Left ventricle myocardium superior (tissue), 1 donor: ENCODE data around the gene VPS72. TPM values are rescaled to one million over a fixed set of nuclear protein-coding genes. Genes with fewer than 3 reads are reported as not detected.

Source experiments
- ATAC-seq: fragments of 200-7000 bp; cut with Tn5 transposase; one replicate; pipeline ENCODE4 v1.9.1; 2020; ENCODE audit warnings: mild to moderate bottlenecking, moderate library complexity
- DNase-seq: peaks from one replicate; pipeline ENCODE4 v3.0.0-alpha.2; 2020
- intact Hi-C: fragments of 100-400 bp; cut with micrococcal nuclease; formaldehyde crosslinking; loops from one replicate; pipeline ENCODE4 v1.11.0; 2022
- total RNA-seq: library from RNA; stranded (reverse); fragmentation: NEBNext Ultra II Directional; extraction: Animal tissue kit (Norgen Biotek cat#: 25700); gene quantifications from one replicate; pipeline ENCODE4 v1.2.1, GENCODE V29; 2021
- donor health status: DM: no; HTN: yes; CAD: no; lungs with severe emphysema.

Gene VPS72
- total RNA-seq, 1 donor from 2014 or later, result 40.5 TPM

- no peak for DNase-seq
- intact Hi-C loops, result no loop called here
- ATAC-seq, result no peak
These were observed 61.2 kb downstream of the VPS72 start for GRCh38 chr1:151128800-151129199.

Other genes starting within 250 kb of the VPS72 start
- gene CERS2, start 215.4 kb downstream of the VPS72 start, total RNA-seq, result 83.2 TPM
- gene ANXA9, start 207.9 kb downstream of the VPS72 start, total RNA-seq, result 0.27 TPM
- 40.6 TPM for gene MINDY1, start 183.3 kb downstream of the VPS72 start, total RNA-seq
- gene PRUNE1, start 181.7 kb downstream of the VPS72 start, total RNA-seq, result 43.6 TPM
- 0.32 TPM for gene BNIPL, start 153.6 kb downstream of the VPS72 start, total RNA-seq
- 7.3 TPM for gene C1orf56, start 142.4 kb downstream of the VPS72 start, total RNA-seq
- 27.2 TPM for gene CDC42SE1, start 130.6 kb downstream of the VPS72 start, total RNA-seq
- gene MLLT11, start 129.8 kb downstream of the VPS72 start, total RNA-seq, result 1.8 TPM
- gene GABPB2, start 119.4 kb downstream of the VPS72 start, total RNA-seq, result 9.8 TPM
- 55.1 TPM for gene SEMA6C, start 43.6 kb downstream of the VPS72 start, total RNA-seq
- 1.4 TPM for gene TNFAIP8L2, start 33.5 kb downstream of the VPS72 start, total RNA-seq
- 13.0 TPM for gene LYSMD1, start 24.3 kb downstream of the VPS72 start, total RNA-seq
- 19.1 TPM for gene SCNM1, start 24.1 kb downstream of the VPS72 start, total RNA-seq
- 0.62 TPM for gene TMOD4, start 14.2 kb downstream of the VPS72 start, total RNA-seq
- 41.2 TPM for gene PIP5K1A, start 8.4 kb upstream of the VPS72 start, total RNA-seq
- gene PSMD4, start 64.5 kb upstream of the VPS72 start, total RNA-seq, result 149 TPM
- gene ZNF687, start 92.1 kb upstream of the VPS72 start, total RNA-seq, result 11.7 TPM
- 46.8 TPM for gene PI4KB, start 137.2 kb upstream of the VPS72 start, total RNA-seq
- 21.1 TPM for gene RFX5, start 157.1 kb upstream of the VPS72 start, total RNA-seq
- gene SELENBP1, start 182.5 kb upstream of the VPS72 start, total RNA-seq, result 99.1 TPM
- 175 TPM for gene PSMB4, start 209.4 kb upstream of the VPS72 start, total RNA-seq